Esophagus muscularis mucosa (tissue), 4 donors: ENCODE data around the gene MELK. TPM values are rescaled to one million over a fixed set of nuclear protein-coding genes. Genes with fewer than 3 reads are reported as not detected.

Experiments used
- DNase-seq: peaks from one replicate; pipeline ENCODE4 v3.0.0-alpha.2; 2017; ENCODE audit errors: extremely low spot score
- H3K27ac ChIP-seq, 4 donors: fragments of 200-600 bp; sonication (generic); replicated peaks in 1 of 4; 1 replicate in 3 of 4; 2 replicates in 1 of 4; pipeline ENCODE4 v1.5.1; 2016 to 2019; ENCODE audit warnings: mild to moderate bottlenecking in 1 of 4
- H3K27me3 ChIP-seq, 4 donors: fragments of 200-600 bp; sonication (generic); one replicate each; pipeline versions ENCODE4 v1.5.1 to v1.6.0; 2016 to 2019
- H3K36me3 ChIP-seq, 4 donors: fragments of 200-600 bp; sonication (generic); one replicate each; pipeline ENCODE4 v1.5.1; 2016 to 2019
- H3K4me1 ChIP-seq, 4 donors: fragments of 200-600 bp; sonication (generic); one replicate each; pipeline ENCODE4 v1.5.1; 2016 to 2019
- H3K4me3 ChIP-seq, 4 donors: fragments of 200-600 bp; sonication (generic); 1 replicate in 2 of 4; 2 replicates in 2 of 4; pipeline ENCODE4 v1.5.1; 2016 to 2019; ENCODE audit warnings: mild to moderate bottlenecking in 4 of 4, moderate library complexity in 1 of 4
- H3K9me3 ChIP-seq, 4 donors: fragments of 200-600 bp; sonication (generic); 1 replicate in 3 of 4; 2 replicates in 1 of 4; pipeline ENCODE4 v1.5.1; 2016 to 2019
- CTCF ChIP-seq, 3 experiments: fragments of 200-600 bp in 2 of 3; fragments of 450-650 bp in 1 of 3; sonication (generic) in 2 of 3; IDR thresholded peaks; one replicate each; pipeline ENCODE4 v1.5.1; 2017 to 2019; ENCODE audit warnings: antibody characterized with exemption in 3 of 3, mild to moderate bottlenecking in 2 of 3, moderate library complexity in 1 of 3
- EP300 ChIP-seq: sonication (generic); formaldehyde crosslinking; IDR thresholded peaks from one replicate; pipeline ENCODE4 v1.6.1; 2017; ENCODE audit warnings: antibody characterized with exemption
- POLR2A ChIP-seq: fragments of 450-650 bp; IDR thresholded peaks from one replicate; pipeline ENCODE4 v1.6.1; 2017; ENCODE audit warnings: antibody characterized with exemption, moderate library complexity, mild to moderate bottlenecking, low read depth
- POLR2AphosphoS5 ChIP-seq, 2 donors: sonication (generic); formaldehyde crosslinking; IDR thresholded peaks; one replicate each; pipeline ENCODE4 v1.6.1; 2017; ENCODE audit warnings: antibody characterized with exemption in 2 of 2
- WGBS: methylation state at CpG from one replicate; pipeline ENCODE4 v1.1.5; 2018; 5-methylcytosine and 5-hydroxymethylcytosine counted together
- intact Hi-C: fragments of 100-400 bp; cut with DNase I; formaldehyde crosslinking; loops from one replicate; pipeline ENCODE4 v1.15.1; 2023
- total RNA-seq, 4 donors: library from RNA; depleted of rRNA; stranded (reverse); fragments of >200 nt; gene quantifications; one replicate each; pipeline versions ENCODE4 v1.1.0 to v1.2.1, GENCODE V29; 2016

The MELK gene
- total RNA-seq, 4 donors from 2014 or later = 0.13 to 0.66 (median 0.17) TPM; not detected in 1

- 94% methylated on average over 3 of the region's 3 CpGs for WGBS
- H3K36me3 ChIP-seq = no peaks in the 10 kb centered on the region
Measured at GRCh38 chr9:36623280-36623679, 50.6 kb downstream of the MELK start.

GRCh38 chr9:36625006-36625615, 52.4 kb downstream of the MELK start:
- Histone ChIP-seq H3K27ac (peak overlapping the region in 1 of 4 donors; percentile 0), H3K36me3 (no peaks in the 10 kb centered on the region), H3K4me1 (peaks cover 0 to 5% (median 3%) of the 10 kb centered on the region in 4 donors), H3K27me3 (no peaks in the 10 kb centered on the region), H3K9me3 (no peaks in the 10 kb centered on the region), H3K4me3 (no peak overlapping the region)
- DNase-seq = no peak
- intact Hi-C loops = no loop called here
- peak in 1 of 2 donors; percentile 5 for TF ChIP-seq POLR2AphosphoS5 (IDR thresholded peaks at IDR 0.05)
- no peak for TF ChIP-seq CTCF (IDR thresholded peaks at IDR 0.05)
- WGBS = 58% methylated on average over 6 of the region's 6 CpGs

More at GRCh38 chr9:36623280-36623679, 50.6 kb downstream of the MELK start:
- Histone ChIP-seq H3K9me3 (no peaks in the 10 kb centered on the region), H3K4me3 (no peak overlapping the region), H3K27me3 (no peaks in the 10 kb centered on the region), H3K27ac (no peak overlapping the region), H3K4me1 (peaks cover 0 to 5% (median 3%) of the 10 kb centered on the region in 4 donors)
- TF ChIP-seq POLR2A (no peak), POLR2AphosphoS5 (IDR thresholded peaks at IDR 0.05) (no peak), CTCF (IDR thresholded peaks at IDR 0.05) (no peak)
- intact Hi-C loops = no loop called here
- DNase-seq = no peak

GRCh38 chr9:36632892-36633291, 60.2 kb downstream of the MELK start:
- Histone ChIP-seq H3K4me1 (no peaks in the 10 kb centered on the region), H3K27ac (no peak overlapping the region), H3K27me3 (no peaks in the 10 kb centered on the region), H3K4me3 (no peak overlapping the region), H3K36me3 (no peaks in the 10 kb centered on the region), H3K9me3 (no peaks in the 10 kb centered on the region)
- no peak for DNase-seq
- 0% methylated on average over 1 of the region's 1 CpG for WGBS
- intact Hi-C loops = no loop called here
- peak; percentile 14 to 51 (median 21) for TF ChIP-seq CTCF (IDR thresholded peaks at IDR 0.05)
- TF ChIP-seq EP300 = no peak

GRCh38 chr9:36637491-36638270, 65.0 kb downstream of the MELK start:
- Histone ChIP-seq H3K4me1 (no peaks in the 10 kb centered on the region), H3K4me3 (no peak overlapping the region), H3K36me3 (no peaks in the 10 kb centered on the region), H3K27ac (no peak overlapping the region), H3K27me3 (no peaks in the 10 kb centered on the region), H3K9me3 (no peaks in the 10 kb centered on the region)
- no peak for DNase-seq
- TF ChIP-seq POLR2AphosphoS5 (IDR thresholded peaks at IDR 0.05) = no peak
- no peak for TF ChIP-seq CTCF (IDR thresholded peaks at IDR 0.05)
- TF ChIP-seq POLR2A = no peak
- no peak for TF ChIP-seq EP300
- intact Hi-C loops = no loop called here
- 90% methylated on average over 2 of the region's 2 CpGs for WGBS
